Measurements from ENCODE around the gene NKD2.
"Not testable (repeated sequence)": the region's sequence is repeated elsewhere in the genome, so short reads cannot be mapped to it uniquely, and the experiment has no call there.

NKD2 gene

DNA sequence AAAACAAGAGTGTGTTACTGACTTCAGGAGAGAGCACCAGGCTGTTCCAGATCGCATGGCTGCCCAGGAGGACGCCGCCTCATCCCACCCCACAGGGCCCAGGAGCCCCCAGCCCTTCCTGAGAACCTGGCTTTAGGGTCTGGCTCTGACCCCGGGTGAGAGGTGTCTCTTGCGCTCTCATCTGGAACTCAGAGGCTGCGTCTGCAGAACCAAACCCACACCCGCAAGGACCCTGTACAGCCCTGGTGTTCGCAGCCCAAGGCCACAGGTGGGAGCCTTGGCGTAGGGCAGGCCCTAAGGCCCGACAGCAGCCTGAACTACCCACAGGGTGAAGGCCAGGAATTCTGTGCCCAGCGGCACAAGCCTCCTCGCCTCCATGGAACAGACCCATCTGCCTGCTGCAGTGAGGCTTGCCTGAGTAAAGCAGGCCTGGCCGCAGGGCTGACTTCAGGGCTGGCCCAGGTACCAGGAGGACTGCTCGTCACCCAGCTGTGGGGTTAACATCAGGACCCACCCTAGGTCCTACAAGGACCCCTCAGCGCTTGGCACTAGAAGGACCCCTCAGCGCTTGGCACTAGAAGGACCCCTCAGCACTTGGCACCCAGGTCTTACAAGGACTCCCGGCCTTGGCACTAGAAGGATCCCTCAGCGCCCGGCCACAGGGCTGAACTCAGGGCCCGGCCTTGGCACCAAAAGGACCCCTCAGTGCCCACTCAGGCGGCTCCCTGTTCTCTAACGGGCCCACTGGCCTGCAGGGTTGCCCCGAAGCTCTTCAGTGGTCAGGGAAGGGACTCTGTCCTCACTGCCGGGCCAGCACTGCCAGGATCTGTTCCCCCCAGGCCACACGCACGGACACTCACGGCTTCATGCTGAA lies 48.2 kb downstream of the NKD2 start:
- H3K4me3 ChIP-seq (ENCODE audit: low read depth, low read length): no peak overlapping the region
- TF ChIP-seq, protein P1, sequence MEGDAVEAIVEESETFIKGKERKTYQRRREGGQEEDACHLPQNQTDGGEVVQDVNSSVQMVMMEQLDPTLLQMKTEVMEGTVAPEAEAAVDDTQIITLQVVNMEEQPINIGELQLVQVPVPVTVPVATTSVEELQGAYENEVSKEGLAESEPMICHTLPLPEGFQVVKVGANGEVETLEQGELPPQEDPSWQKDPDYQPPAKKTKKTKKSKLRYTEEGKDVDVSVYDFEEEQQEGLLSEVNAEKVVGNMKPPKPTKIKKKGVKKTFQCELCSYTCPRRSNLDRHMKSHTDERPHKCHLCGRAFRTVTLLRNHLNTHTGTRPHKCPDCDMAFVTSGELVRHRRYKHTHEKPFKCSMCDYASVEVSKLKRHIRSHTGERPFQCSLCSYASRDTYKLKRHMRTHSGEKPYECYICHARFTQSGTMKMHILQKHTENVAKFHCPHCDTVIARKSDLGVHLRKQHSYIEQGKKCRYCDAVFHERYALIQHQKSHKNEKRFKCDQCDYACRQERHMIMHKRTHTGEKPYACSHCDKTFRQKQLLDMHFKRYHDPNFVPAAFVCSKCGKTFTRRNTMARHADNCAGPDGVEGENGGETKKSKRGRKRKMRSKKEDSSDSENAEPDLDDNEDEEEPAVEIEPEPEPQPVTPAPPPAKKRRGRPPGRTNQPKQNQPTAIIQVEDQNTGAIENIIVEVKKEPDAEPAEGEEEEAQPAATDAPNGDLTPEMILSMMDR (IDR thresholded peaks at IDR 0.05; ENCODE audit: borderline replicate concordance, insufficient read depth, low read depth, low read length): no peak

DNA sequence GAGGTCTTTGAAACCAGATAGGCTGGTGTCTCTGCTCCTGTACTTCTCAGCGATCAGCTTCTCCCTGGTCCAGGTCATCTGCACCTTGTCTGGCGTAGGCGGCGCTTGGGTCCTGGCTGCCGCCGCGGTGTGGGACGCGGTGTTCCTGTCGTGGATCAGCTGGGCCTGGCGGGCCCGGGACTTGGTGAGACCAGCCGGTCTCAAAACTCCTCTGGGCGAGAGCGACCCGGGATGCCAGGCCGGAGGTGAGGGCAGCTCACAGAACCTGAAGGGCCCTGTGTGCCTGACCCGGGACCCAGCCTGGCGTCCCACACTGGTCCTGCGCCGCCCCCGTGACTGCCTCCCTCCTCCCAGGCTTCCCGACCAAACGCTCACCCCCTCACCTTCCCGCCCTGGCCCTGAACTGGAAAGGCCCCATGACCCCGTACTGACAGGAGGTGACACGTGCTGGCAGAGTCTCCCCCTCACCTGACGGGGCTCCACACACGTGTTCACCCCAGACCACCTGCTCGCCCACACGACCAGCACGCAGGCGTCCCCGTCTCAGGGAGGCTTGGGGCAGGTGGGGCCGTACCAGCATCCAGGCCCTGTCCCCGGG lies 49.0 kb downstream of the NKD2 start:
- TF ChIP-seq, protein P1 (IDR thresholded peaks at IDR 0.05; ENCODE audit: borderline replicate concordance, insufficient read depth, low read depth, low read length): no peak
- no peak overlapping the region for H3K4me3 ChIP-seq (ENCODE audit: low read depth, low read length)

DNA sequence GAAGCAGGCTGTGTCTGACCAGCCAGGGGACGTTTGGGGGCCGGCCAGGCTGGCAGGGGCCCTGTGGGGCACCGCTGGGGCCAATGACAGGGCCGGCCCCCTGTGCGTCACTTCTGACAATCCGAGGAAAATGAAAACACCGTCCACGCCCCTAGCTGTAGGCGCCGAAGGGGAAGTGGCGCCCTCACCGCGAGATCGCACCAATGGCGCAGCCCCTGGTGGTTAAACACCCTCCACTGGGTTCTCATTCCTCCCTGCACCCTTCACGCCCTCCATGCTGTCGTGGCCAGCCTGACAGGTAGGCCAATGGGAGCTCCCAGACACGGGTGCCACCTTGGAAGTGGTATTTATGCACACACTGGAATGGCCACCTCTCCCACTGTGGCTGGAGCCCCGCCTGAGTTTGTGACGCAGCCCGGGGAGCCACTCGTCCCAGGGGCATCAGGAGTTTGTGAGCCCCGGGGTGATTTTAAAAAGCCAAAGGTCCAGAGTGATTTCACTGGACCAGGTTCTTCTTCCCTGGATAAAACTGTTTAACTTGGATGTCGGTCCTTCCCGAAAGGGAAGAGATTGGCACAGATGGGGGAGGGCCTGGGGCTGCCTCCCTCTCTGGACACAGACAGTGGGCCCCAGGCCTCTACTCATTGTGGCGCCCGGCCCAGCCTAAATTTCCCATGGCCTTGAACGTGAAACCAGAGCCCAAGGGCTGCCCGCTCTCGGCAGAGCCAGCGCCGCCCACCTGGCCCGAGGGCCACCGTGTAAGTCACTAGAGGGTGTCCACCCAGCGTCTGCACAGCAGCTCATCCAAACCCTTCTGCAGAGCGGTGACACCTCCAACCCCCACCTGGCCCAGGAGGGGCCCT lies 49.7 kb downstream of the NKD2 start:
- TF ChIP-seq, protein P1 (IDR thresholded peaks at IDR 0.05; ENCODE audit: borderline replicate concordance, insufficient read depth, low read depth, low read length): no peak
- no peak overlapping the region for H3K4me3 ChIP-seq (ENCODE audit: low read depth, low read length)

DNA sequence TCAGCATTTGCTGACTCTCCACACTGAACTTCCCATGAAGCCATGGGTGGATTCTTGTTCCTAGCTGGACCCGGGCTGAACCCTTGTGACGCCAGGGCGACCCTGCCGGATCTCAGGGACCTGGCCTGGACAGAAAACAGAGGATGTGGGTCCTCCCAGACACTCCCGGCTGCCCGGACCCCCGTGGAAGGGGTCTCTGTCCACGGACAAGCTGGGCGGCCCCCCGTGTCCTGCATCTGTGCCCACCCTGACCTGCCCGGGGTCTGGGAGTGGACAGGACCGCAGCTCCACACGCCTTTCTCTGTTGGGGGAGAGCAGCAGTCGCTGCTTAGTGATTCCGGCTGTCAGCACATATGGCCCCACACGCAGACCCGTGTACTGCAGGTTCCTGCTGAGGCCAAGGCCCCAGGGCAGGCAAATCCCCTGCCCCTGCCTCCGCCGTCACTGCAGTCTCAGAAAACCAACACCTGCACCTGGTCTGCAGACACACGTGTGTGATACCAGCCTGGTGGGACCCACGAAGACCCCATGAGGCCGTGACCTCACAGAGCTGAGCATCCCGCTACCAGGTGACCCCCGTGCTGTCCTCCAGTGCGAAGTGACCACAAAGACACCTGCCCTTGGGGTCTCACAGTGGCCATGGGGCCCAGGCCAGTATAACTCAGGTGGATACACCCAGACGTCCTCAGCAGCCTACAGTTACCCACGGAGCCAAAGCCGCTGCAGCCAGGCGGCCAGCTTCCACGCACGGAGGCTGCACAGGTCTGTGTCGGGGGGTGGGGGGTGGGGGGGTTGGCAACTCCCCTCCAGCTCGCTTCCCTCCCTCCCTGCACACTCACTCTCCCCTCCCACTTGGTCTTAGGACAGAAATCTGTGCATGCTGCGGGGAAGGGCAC lies 50.6 kb downstream of the NKD2 start:
- no peak overlapping the region for H3K4me3 ChIP-seq (ENCODE audit: low read depth, low read length)
- TF ChIP-seq, protein P1 (IDR thresholded peaks at IDR 0.05; ENCODE audit: borderline replicate concordance, insufficient read depth, low read depth, low read length): no peak

DNA sequence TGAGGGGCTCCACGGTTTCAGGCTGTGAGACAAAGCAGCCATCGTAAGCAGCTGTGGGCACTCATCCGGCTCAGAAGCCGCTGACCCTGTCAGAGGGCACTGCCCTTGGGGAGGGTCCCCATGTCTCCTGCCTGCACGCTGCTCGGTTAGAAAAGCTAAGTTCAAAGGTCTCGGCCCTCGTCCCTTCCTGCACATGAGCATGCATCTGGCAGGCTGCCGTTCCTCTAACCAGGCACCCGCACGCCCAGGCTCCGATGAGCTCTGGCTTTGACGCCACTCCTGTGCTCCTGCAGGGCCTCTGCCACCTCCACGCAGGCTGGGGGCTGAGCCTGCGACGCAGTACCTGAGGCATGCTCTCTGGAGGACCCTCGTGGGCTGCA lies 51.3 kb downstream of the NKD2 start:
- TF ChIP-seq, protein P1 (IDR thresholded peaks at IDR 0.05; ENCODE audit: borderline replicate concordance, insufficient read depth, low read depth, low read length): no peak
- no peak overlapping the region for H3K4me3 ChIP-seq (ENCODE audit: low read depth, low read length)

DNA sequence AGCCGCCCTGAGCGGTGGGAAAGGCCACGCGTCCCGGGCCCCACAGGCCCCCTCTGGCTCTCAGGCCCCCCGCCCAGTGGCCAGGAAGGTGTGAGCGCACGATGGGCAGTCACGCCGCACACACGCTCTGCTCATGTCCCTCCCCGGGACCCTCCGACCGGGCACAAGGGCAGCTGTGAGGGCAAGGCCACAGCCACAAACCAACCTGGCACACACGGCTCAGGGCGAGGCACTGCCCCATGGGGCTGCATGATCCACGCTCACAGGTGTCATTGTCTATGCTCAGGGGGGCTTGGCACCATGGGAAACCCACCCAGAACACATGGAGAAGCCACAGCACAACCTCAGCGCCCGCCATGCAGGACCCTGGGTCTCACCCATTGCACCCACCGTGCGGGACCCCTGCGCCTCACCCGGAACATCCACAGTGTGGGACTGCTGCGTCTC lies 52.0 kb downstream of the NKD2 start:
- TF ChIP-seq, protein P1 (IDR thresholded peaks at IDR 0.05; ENCODE audit: borderline replicate concordance, insufficient read depth, low read depth, low read length): no peak

DNA sequence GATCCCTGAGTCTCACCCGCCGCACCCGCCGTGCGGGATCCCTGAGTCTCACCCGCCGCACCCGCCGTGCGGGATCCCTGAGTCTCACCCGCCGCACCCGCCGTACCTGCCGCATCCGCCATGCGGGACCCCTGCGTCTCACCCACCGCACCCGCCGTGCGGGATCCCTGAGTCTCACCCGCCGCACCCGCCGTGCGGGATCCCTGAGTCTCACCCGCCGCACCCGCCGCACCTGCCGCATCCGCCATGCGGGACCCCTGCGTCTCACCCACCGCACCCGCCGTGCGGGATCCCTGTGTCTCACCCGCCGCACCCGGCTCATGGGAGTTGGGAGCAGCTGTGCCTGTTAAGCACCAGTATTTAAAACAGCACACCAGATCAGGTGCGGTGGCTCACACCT lies 52.7 kb downstream of the NKD2 start:
- H3K4me3 ChIP-seq (ENCODE audit: low read depth, low read length): not testable (repeated sequence)

More for the DNA sequence above, 52.0 kb downstream of the NKD2 start:
- no peak overlapping the region for H3K4me3 ChIP-seq (ENCODE audit: low read depth, low read length)

Measured in GM12875 (cell line).